AG09309 (cell line): ENCODE data around the gene ITSN2.
"Not testable (repeated sequence)": the region's sequence is repeated elsewhere in the genome, so short reads cannot be mapped to it uniquely, and the experiment has no call there.

ENCODE experiments used
- DNase-seq: peaks from one replicate; pipeline ENCODE4 v3.0.0-alpha.2; 2010; ENCODE audit warnings: low read depth
- H3K4me3 ChIP-seq: 2 replicates; pipeline ENCODE4 v1.5.1; 2011; ENCODE audit warnings: mild to moderate bottlenecking, low read depth, low read length, moderate library complexity; ENCODE audit not compliant: control insufficient read depth
- TF ChIP-seq, protein P1 (sequence below): IDR thresholded peaks from 2 replicates; pipeline ENCODE4 v1.5.1; 2011; ENCODE audit warnings: mild to moderate bottlenecking, low read depth, low read length, inconsistent platforms; ENCODE audit not compliant: insufficient read depth, control insufficient read depth; ENCODE audit errors: missing control alignments

ITSN2 gene

DNA sequence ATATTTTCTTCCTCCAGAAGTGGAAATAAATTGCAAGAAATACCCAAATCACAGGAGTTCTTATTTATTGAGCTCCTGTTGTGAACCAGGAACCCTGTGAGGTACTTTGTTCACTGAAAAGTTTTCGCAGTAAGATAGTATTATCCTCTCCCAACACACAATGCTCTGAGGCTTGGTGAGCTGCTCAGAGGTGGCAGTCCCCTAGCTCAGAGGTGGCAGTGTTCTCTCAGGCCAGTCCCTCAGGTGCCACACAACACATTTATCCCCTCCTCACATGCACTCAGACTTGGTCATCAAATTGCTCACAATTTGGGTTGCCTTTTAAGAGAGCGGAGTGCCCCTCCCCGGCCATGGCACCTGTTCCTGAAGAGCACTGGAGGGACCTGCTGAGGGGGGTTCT lies 159.5 kb downstream of the ITSN2 start:
- TF ChIP-seq, protein P1, sequence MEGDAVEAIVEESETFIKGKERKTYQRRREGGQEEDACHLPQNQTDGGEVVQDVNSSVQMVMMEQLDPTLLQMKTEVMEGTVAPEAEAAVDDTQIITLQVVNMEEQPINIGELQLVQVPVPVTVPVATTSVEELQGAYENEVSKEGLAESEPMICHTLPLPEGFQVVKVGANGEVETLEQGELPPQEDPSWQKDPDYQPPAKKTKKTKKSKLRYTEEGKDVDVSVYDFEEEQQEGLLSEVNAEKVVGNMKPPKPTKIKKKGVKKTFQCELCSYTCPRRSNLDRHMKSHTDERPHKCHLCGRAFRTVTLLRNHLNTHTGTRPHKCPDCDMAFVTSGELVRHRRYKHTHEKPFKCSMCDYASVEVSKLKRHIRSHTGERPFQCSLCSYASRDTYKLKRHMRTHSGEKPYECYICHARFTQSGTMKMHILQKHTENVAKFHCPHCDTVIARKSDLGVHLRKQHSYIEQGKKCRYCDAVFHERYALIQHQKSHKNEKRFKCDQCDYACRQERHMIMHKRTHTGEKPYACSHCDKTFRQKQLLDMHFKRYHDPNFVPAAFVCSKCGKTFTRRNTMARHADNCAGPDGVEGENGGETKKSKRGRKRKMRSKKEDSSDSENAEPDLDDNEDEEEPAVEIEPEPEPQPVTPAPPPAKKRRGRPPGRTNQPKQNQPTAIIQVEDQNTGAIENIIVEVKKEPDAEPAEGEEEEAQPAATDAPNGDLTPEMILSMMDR, result no peak
- no peak overlapping the region for H3K4me3 ChIP-seq
- DNase-seq, result no peak

DNA sequence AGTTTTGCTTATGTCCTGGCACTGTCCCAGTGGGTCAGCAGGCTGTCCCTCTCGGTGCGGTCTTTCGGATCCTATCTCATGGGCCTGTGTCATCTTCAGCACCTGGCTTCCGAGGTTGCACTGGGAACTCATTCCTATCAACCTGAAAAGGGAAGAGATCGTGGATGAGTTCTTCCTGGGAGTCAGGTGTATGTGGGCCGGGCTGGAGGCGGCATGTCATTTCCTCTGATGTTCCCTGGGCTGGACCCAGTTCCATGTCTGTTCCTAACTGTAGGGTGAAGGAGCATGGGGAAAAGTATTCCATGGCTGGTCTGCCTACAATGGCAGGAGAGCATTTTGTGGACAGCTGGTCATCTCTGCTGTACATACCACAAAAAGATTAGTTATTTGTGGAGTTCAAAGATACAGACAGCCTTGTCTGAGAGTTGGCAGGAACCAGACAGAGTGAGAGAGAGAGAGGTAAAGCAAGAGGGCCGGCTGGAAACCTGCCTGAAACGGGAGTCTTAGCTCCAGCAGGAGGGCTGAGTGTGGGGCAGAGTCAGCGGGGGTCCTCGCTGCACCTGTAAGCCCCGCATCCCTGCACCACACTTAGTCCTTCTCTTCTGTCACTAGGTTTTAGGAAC lies 160.3 kb downstream of the ITSN2 start:
- H3K4me3 ChIP-seq, result no peak overlapping the region
- TF ChIP-seq, protein P1, result no peak
- no peak for DNase-seq

DNA sequence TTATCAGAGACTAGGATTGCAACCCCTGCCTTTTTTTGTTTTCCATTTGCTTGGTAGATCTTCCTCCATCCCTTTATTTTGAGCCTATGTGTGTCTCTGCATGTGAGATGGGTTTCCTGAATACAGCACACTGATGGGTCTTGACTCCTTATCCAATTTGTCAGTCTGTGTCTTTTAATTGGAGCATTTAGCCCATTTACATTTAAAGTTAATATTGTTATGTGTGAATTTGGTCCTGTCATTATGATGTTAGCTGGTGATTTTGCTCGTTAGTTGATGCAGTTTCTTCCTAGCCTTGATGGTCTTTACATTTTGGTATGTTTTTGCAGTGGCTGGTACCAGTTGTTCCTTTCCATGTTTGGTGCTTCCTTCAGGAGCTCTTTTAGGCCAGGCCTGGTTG lies 163.1 kb downstream of the ITSN2 start:
- not testable (repeated sequence) for H3K4me3 ChIP-seq, DNase-seq

DNA sequence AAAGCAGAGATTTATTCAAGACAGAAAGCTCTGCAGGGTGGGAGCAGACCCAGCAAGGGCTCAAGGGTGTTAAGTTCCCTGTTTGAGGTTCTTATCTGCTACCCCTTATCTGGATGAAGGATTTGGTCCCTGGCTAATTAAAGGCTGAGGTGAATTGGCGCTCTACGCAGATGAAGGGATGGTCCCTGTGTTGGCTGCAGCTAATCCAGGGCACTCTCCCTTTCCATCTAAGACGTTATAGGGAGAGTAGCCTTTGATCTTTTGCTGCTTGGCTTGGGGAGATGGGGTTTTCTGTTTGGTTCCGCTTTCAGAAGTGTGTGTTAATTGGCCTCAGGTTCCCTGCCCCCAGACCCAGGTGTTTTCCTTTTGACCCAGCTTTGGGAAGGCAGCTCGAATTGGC lies 168.5 kb downstream of the ITSN2 start:
- TF ChIP-seq, protein P1, result no peak
- no peak for DNase-seq

DNA sequence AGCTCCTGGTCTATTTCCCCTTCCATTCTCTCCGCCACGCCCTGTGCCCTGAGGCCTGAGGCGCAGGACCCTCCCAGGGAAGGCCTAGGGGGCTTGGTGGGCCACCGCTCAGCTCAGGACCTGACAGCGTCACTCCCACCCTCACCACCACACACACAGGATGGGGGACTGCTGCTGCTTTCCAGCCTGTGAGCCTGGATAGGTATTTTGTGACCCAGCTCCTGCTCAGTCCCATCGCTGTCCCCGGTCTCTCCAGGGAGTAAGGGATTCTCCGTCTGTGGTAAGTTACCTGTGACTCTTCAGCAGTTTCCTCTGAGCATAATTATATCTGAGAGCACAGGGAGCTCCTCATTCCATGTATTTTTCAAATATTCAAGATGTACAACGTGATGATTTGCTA lies 169.2 kb downstream of the ITSN2 start:
- DNase-seq, result no peak
- TF ChIP-seq, protein P1, result no peak
- no peak overlapping the region for H3K4me3 ChIP-seq

More for the DNA sequence above, 168.5 kb downstream of the ITSN2 start:
- no peak overlapping the region for H3K4me3 ChIP-seq

DNA sequence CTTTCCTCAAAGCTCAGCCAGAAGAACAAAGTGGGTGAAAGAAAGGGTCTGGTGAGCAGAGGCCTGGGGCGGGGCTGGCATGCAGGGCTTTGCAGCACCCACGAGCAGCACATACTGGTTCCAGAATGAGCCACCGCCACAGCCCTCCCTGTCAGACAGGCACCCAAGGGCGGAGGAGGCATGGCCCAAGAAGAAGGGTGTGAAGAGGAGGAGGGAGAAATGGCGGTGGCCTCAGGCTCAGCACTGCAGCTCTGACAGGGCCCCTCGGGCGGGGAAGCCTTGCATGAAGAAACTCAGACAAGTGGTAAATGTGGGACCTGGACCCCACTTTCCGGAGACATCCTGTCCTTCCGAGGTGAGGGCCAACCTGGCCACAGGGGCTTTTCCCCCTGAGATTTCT lies 169.8 kb downstream of the ITSN2 start:
- DNase-seq, result no peak
- TF ChIP-seq, protein P1, result no peak
- no peak overlapping the region for H3K4me3 ChIP-seq

DNA sequence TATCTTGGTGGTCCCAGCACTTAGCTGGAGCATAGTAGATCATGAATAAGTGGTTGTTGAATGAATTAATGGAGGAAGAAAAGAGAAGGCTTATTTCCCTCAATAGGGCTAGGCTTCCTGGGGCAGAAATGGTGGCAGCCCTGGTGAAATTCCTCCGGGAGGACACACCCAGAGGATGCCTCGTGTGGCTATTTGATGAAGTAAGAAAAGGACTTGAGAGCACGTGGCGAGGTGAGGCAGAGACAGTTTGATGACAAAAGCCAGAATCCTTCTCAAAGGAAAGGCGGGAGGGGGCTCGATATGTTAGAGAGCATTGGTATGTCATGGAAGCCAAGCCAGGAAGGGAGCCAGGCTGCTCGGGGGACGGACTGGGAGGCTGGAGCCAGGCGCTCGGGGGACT lies 170.8 kb downstream of the ITSN2 start:
- no peak overlapping the region for H3K4me3 ChIP-seq
- DNase-seq, result no peak
- TF ChIP-seq, protein P1, result no peak
